Ectodermal cell (in vitro differentiated cells): ENCODE measurements around the gene SMAD3.

Experiments used
- H3K27ac ChIP-seq: 2 replicates; pipeline ENCODE4 v1.7.0; 2013; ENCODE audit warnings: mild to moderate bottlenecking, low read depth, low read length; ENCODE audit not compliant: insufficient read depth, poor library complexity, severe bottlenecking
- H3K27me3 ChIP-seq: 2 replicates; pipeline ENCODE4 v1.7.0; 2013; ENCODE audit warnings: mild to moderate bottlenecking, low read length; ENCODE audit not compliant: insufficient read depth, control insufficient read depth, poor library complexity, severe bottlenecking
- H3K36me3 ChIP-seq: one replicate; pipeline ENCODE4 v1.7.0; 2013; ENCODE audit warnings: low read length; ENCODE audit not compliant: control insufficient read depth, insufficient read depth
- H3K4me1 ChIP-seq: one replicate; pipeline ENCODE4 v1.7.0; 2013; ENCODE audit warnings: low read length; ENCODE audit not compliant: control insufficient read depth, insufficient read depth
- H3K4me3 ChIP-seq: 2 replicates; pipeline ENCODE4 v1.7.0; 2013; ENCODE audit warnings: low read depth, low read length, control low read depth; ENCODE audit not compliant: insufficient read depth
- H3K9me3 ChIP-seq: 2 replicates; pipeline ENCODE4 v1.7.0; 2013; ENCODE audit warnings: mild to moderate bottlenecking, low read length, moderate library complexity; ENCODE audit not compliant: control insufficient read depth
- WGBS, 2 experiments: methylation state at CpG; one replicate each; pipeline ENCODE4 v1.1.7; 2013; ENCODE audit warnings: missing lambda C conversion rate in 2 of 2; 5-methylcytosine and 5-hydroxymethylcytosine counted together

SMAD3 gene

GRCh38 chr15:67104510-67104909 lies 39.1 kb downstream of the SMAD3 start:
- Histone ChIP-seq H3K27me3 (no peaks in the 10 kb centered on the region), H3K4me3 (no peak overlapping the region), H3K36me3 (no peaks in the 10 kb centered on the region), H3K27ac (no peak overlapping the region), H3K9me3 (no peaks in the 10 kb centered on the region), H3K4me1 (peaks cover 28% of the 10 kb centered on the region)
- WGBS, 2 experiments: 95 to 96% methylated on average over 8 of the region's 8 CpGs

GRCh38 chr15:67105065-67105951 lies 39.9 kb downstream of the SMAD3 start:
- H3K4me3 ChIP-seq: no peak overlapping the region
- H3K27ac ChIP-seq: no peak overlapping the region
- no peaks in the 10 kb centered on the region for H3K27me3 ChIP-seq
- 70 to 77% methylated on average over 11 of the region's 11 CpGs for WGBS, 2 experiments
- peaks cover 28% of the 10 kb centered on the region for H3K4me1 ChIP-seq
- H3K36me3 ChIP-seq: no peaks in the 10 kb centered on the region
- H3K9me3 ChIP-seq: no peaks in the 10 kb centered on the region

GRCh38 chr15:67105991-67106763 lies 40.8 kb downstream of the SMAD3 start:
- Histone ChIP-seq H3K4me1 (peaks cover 28% of the 10 kb centered on the region), H3K4me3 (no peak overlapping the region)
- 89 to 92% methylated on average over 8 of the region's 8 CpGs for WGBS, 2 experiments

GRCh38 chr15:67106764-67107013 lies 41.3 kb downstream of the SMAD3 start:
- no peaks in the 10 kb centered on the region for H3K27me3 ChIP-seq
- 81 to 88% methylated on average over 1 to 2 of the region's 2 CpGs for WGBS, 2 experiments
- no peak overlapping the region for H3K4me3 ChIP-seq
- H3K4me1 ChIP-seq: peaks cover 28% of the 10 kb centered on the region
- no peaks in the 10 kb centered on the region for H3K36me3 ChIP-seq
- H3K27ac ChIP-seq: no peak overlapping the region
- no peaks in the 10 kb centered on the region for H3K9me3 ChIP-seq

More at GRCh38 chr15:67105991-67106763, 40.8 kb downstream of the SMAD3 start:
- no peak overlapping the region for H3K27ac ChIP-seq
- H3K36me3 ChIP-seq: no peaks in the 10 kb centered on the region
- H3K9me3 ChIP-seq: no peaks in the 10 kb centered on the region
- no peaks in the 10 kb centered on the region for H3K27me3 ChIP-seq

GRCh38 chr15:67107014-67107812 lies 41.8 kb downstream of the SMAD3 start:
- Histone ChIP-seq H3K27ac (no peak overlapping the region), H3K9me3 (no peaks in the 10 kb centered on the region), H3K27me3 (no peaks in the 10 kb centered on the region), H3K36me3 (no peaks in the 10 kb centered on the region), H3K4me3 (no peak overlapping the region), H3K4me1 (peaks cover 28% of the 10 kb centered on the region)
- WGBS, 2 experiments: 81 to 86% methylated on average over 12 of the region's 12 CpGs

- Histone ChIP-seq H3K27me3 (no peaks in the 10 kb centered on the region), H3K4me1 (peaks cover 28% of the 10 kb centered on the region), H3K9me3 (no peaks in the 10 kb centered on the region), H3K4me3 (no peak overlapping the region), H3K36me3 (no peaks in the 10 kb centered on the region), H3K27ac (no peak overlapping the region)
- WGBS, 2 experiments: 81 to 82% methylated on average over 9 of the region's 9 CpGs
Measured at GRCh38 chr15:67108122-67108961, 42.9 kb downstream of the SMAD3 start.

GRCh38 chr15:67109141-67110034 lies 44.0 kb downstream of the SMAD3 start:
- Histone ChIP-seq H3K27me3 (no peaks in the 10 kb centered on the region), H3K36me3 (no peaks in the 10 kb centered on the region), H3K27ac (no peak overlapping the region), H3K9me3 (no peaks in the 10 kb centered on the region), H3K4me1 (peaks cover 22% of the 10 kb centered on the region), H3K4me3 (no peak overlapping the region)
- WGBS, 2 experiments: 85 to 88% methylated on average over 18 of the region's 18 CpGs

- WGBS, 2 experiments: 93 to 96% methylated on average over 5 of the region's 5 CpGs
- H3K27ac ChIP-seq: no peak overlapping the region
- no peaks in the 10 kb centered on the region for H3K36me3 ChIP-seq
- H3K4me1 ChIP-seq: peaks cover 17% of the 10 kb centered on the region
- no peak overlapping the region for H3K4me3 ChIP-seq
- no peaks in the 10 kb centered on the region for H3K27me3 ChIP-seq
- H3K9me3 ChIP-seq: no peaks in the 10 kb centered on the region
Measured at GRCh38 chr15:67110361-67110781, 45.0 kb downstream of the SMAD3 start.
